OCI-LY1 (cell line): ENCODE data around the gene HPF1.

Experiments used
- EZH2 ChIP-seq: fragments of 200-600 bp; sonication (generic), shearing (Covaris generic); IDR thresholded peaks from 2 replicates; pipeline ENCODE4 v1.8.0; 2017; ENCODE audit warnings: borderline replicate concordance, mixed run types, mild to moderate bottlenecking, antibody characterized with exemption, low read length, moderate library complexity, mixed read lengths
- TF ChIP-seq, protein P1 (sequence below): fragments of 200-600 bp; sonication (generic), shearing (Covaris generic); IDR thresholded peaks from 2 replicates; pipeline ENCODE4 v1.5.1; 2017; ENCODE audit warnings: mild to moderate bottlenecking, antibody characterized with exemption, low read length, moderate library complexity, mixed read lengths

DNA sequence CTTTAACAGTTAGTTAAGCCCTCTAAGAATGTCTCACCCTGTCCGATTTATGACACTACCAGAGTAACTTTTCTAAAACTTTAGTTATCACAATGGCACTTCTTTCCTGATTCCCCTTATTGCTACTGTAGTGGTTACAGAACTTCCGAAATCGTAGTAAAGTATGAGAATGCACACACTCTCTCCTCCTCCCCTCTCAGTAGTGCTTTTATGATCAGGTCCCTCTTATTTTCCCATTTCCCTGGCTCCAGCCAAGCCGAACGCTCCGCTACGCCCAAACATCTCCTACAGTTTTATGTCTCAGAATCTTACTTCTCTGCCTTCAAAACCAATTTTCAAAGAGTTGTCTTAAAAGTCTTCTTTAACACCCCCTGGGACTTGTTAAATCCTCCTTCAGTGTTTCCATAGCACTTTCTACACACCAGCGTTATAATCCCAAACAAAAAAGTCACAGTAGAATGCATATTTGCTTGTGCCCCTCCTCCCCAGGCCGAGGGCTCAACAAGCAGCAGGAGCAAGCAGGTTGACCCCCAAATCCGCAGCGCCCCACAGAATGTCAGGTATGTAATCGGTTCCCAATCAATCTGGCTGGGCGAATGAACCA lies 671 bp downstream of the HPF1 start:
- TF ChIP-seq, protein P1, sequence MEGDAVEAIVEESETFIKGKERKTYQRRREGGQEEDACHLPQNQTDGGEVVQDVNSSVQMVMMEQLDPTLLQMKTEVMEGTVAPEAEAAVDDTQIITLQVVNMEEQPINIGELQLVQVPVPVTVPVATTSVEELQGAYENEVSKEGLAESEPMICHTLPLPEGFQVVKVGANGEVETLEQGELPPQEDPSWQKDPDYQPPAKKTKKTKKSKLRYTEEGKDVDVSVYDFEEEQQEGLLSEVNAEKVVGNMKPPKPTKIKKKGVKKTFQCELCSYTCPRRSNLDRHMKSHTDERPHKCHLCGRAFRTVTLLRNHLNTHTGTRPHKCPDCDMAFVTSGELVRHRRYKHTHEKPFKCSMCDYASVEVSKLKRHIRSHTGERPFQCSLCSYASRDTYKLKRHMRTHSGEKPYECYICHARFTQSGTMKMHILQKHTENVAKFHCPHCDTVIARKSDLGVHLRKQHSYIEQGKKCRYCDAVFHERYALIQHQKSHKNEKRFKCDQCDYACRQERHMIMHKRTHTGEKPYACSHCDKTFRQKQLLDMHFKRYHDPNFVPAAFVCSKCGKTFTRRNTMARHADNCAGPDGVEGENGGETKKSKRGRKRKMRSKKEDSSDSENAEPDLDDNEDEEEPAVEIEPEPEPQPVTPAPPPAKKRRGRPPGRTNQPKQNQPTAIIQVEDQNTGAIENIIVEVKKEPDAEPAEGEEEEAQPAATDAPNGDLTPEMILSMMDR = no peak
- no peak for TF ChIP-seq EZH2
